ENCODE data around the gene PTPRG. TPM values are rescaled to one million over a fixed set of nuclear protein-coding genes. Genes with fewer than 3 reads are reported as not detected.

Gene PTPRG
- total RNA-seq, 2 donors from 2014 or later, result 26.0 to 26.3 TPM

DNA sequence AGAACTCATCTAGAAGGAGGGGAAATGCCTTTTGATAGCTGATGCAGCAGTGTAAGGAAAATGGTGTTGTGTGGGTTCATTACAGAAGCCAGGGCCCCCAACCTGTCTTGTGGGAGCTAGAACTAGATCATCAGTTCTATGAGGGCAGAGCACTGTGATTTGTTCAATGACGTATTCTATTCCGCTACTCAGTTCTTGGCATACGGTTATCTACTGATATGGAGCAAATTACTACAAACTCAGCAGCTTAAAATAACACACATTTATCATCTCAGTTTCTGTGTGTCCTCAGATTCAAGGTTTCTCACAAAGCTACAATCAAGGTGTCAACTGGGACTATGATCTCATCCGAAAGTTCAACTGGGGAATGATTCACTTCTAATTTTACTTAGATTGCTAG is 561.4 kb downstream of the PTPRG start:
- Histone ChIP-seq H3K27ac (no peak overlapping the region), H3K4me3 (no peak overlapping the region), H3K36me3 (no peaks in the 10 kb centered on the region), H3K9me3 (no peaks in the 10 kb centered on the region), H3K9ac (ENCODE audit: low read depth in 2 of 2, low read length in 2 of 2) (no peak overlapping the region), H3K4me1 (no peaks in the 10 kb centered on the region), H3K27me3 (no peaks in the 10 kb centered on the region)
- TF ChIP-seq CTCF (IDR thresholded peaks at IDR 0.05), result no peak
- intact Hi-C loops (cut with DNase I), result no loop called here
- no peak for DNase-seq

DNA sequence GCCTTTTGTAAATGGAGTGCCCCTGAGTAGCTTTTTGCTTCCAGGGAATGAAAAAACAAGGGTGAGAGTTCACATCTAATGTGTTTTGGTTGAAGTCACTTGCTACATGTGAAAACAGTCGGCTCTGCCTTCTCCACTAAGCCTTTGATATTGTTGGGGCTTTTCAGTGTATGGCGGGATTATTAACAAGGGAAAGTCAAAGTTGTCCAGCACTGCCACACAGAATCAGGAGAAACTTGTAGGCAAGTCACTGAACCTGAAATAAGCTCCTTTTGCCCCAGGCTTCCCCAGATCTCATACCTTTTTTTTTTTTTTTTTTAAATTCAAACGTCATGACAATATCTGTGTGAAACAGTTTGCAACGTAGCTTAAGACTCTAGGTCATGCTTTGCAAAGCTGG is 564.0 kb downstream of the PTPRG start:
- Histone ChIP-seq H3K9me3 (no peaks in the 10 kb centered on the region), H3K4me1 (no peaks in the 10 kb centered on the region), H3K9ac (ENCODE audit: low read depth in 2 of 2, low read length in 2 of 2) (no peak overlapping the region), H3K4me3 (no peak overlapping the region), H3K27ac (no peak overlapping the region), H3K27me3 (no peaks in the 10 kb centered on the region), H3K36me3 (no peaks in the 10 kb centered on the region)
- intact Hi-C loops (cut with DNase I), result no loop called here
- DNase-seq, result no peak
- TF ChIP-seq CTCF (IDR thresholded peaks at IDR 0.05), result no peak

DNA sequence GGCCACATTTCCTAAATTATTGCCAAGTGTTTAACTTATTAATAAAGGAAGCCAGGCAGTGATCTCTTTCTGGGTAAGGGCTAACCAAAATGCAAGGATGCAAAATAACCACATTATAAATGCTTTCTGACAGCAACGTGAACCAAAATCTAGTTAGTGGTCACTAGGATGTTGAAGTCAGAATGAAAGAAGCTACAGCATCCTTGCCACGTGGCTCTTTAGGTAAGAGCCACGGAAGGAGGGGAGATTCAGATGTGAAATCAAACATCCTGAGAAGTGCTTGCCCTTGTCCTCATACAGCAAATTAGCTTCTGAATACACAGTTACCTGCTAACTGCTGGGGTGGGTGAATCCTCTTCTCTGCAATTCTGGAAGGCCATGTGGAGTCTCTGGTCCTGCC is 565.7 kb downstream of the PTPRG start:
- no peak overlapping the region for H3K4me3 ChIP-seq
- H3K4me1 ChIP-seq, result no peaks in the 10 kb centered on the region
- H3K9me3 ChIP-seq, result no peaks in the 10 kb centered on the region
- no peaks in the 10 kb centered on the region for H3K36me3 ChIP-seq
- intact Hi-C loops (cut with DNase I), result no loop called here
- no peak overlapping the region for H3K9ac ChIP-seq (ENCODE audit: low read depth in 2 of 2, low read length in 2 of 2)
- H3K27ac ChIP-seq, result no peak overlapping the region
- no peaks in the 10 kb centered on the region for H3K27me3 ChIP-seq
- TF ChIP-seq CTCF (IDR thresholded peaks at IDR 0.05), result no peak
- no peak for DNase-seq

- TF ChIP-seq CTCF (IDR thresholded peaks at IDR 0.05), result no peak
- no peaks in the 10 kb centered on the region for H3K4me1 ChIP-seq
- intact Hi-C loops (cut with DNase I), result no loop called here
- H3K4me3 ChIP-seq, result no peak overlapping the region
- H3K9me3 ChIP-seq, result no peaks in the 10 kb centered on the region
- no peaks in the 10 kb centered on the region for H3K36me3 ChIP-seq
- H3K27me3 ChIP-seq, result no peaks in the 10 kb centered on the region
- DNase-seq, result no peak
- no peak overlapping the region for H3K27ac ChIP-seq
- no peak overlapping the region for H3K9ac ChIP-seq (ENCODE audit: low read depth in 2 of 2, low read length in 2 of 2)
These were observed 566.7 kb downstream of the PTPRG start for GRCh38 chr3:62128051-62128450.

- H3K27me3 ChIP-seq, result no peaks in the 10 kb centered on the region
- TF ChIP-seq CTCF (IDR thresholded peaks at IDR 0.05), result no peak
- intact Hi-C loops (cut with DNase I), result no loop called here
- no peaks in the 10 kb centered on the region for H3K36me3 ChIP-seq
- H3K4me1 ChIP-seq, result no peaks in the 10 kb centered on the region
- DNase-seq, result no peak
- H3K9me3 ChIP-seq, result no peaks in the 10 kb centered on the region
- H3K27ac ChIP-seq, result no peak overlapping the region
- no peak overlapping the region for H3K4me3 ChIP-seq
- H3K9ac ChIP-seq (ENCODE audit: low read depth in 2 of 2, low read length in 2 of 2), result no peak overlapping the region
These were observed 567.3 kb downstream of the PTPRG start for GRCh38 chr3:62128681-62129080.

DNA sequence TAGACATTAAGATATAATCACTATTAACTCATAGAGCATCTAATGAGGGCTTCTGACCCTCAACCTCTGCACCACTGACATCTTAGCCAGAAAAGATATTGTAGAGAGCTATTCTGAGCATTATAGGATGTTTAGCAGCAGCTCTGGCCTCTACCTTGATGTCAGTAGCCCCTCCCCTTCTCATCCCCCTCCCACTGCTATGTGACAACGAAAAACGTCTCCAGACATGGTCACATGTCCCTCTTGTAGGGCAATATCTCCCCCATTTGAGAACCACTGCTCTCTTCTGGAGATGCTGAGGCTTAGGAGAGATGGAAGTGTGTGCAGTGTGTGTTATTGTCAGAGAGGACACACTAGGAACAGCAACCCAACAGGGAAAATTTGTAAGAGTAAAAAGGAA is 569.7 kb downstream of the PTPRG start:
- H3K9me3 ChIP-seq, result no peaks in the 10 kb centered on the region
- H3K36me3 ChIP-seq, result no peaks in the 10 kb centered on the region
- H3K9ac ChIP-seq (ENCODE audit: low read depth in 2 of 2, low read length in 2 of 2), result no peak overlapping the region
- H3K4me1 ChIP-seq, result no peaks in the 10 kb centered on the region
- TF ChIP-seq CTCF (IDR thresholded peaks at IDR 0.05), result no peak
- H3K27me3 ChIP-seq, result no peaks in the 10 kb centered on the region
- H3K4me3 ChIP-seq, result no peak overlapping the region
- no peak for DNase-seq
- intact Hi-C loops (cut with DNase I), result no loop called here
- H3K27ac ChIP-seq, result no peak overlapping the region
